SU-DHL-6 (cell line): ENCODE data around the gene HUNK.

Experiments
- H2AFZ ChIP-seq: fragments of 200-600 bp; sonication (generic); 2 replicates; pipeline ENCODE4 v1.6.1; 2014; ENCODE audit warnings: low read depth, mild to moderate bottlenecking, moderate library complexity, mixed read lengths, antibody characterized with exemption, low read length; ENCODE audit not compliant: severe bottlenecking
- H3F3A ChIP-seq: fragments of 200-600 bp; shearing (Covaris generic); 2 replicates; pipeline ENCODE4 v1.6.0; 2016; ENCODE audit warnings: antibody characterized with exemption, mild to moderate bottlenecking; ENCODE audit not compliant: insufficient read depth
- H3K27ac ChIP-seq: fragments of 200-600 bp; sonication (generic); 2 replicates; pipeline ENCODE4 v1.5.1; 2016; ENCODE audit warnings: low read depth, mild to moderate bottlenecking, low read length, moderate library complexity, mixed read lengths
- H3K27me3 ChIP-seq: fragments of 200-600 bp; sonication (generic), shearing (Covaris generic); 2 replicates; pipeline ENCODE4 v1.6.0; 2014; ENCODE audit warnings: mild to moderate bottlenecking, low read length
- H3K36me3 ChIP-seq: fragments of 200-600 bp; sonication (generic); 2 replicates; pipeline ENCODE4 v1.6.1; 2014; ENCODE audit warnings: mild to moderate bottlenecking, low read length, mixed read lengths
- H3K4me2 ChIP-seq: fragments of 300-600, 200-600 bp; shearing (Covaris generic), sonication (generic); 2 replicates; pipeline ENCODE4 v1.6.0; 2014; ENCODE audit warnings: low read length, low read depth, mild to moderate bottlenecking; ENCODE audit not compliant: poor library complexity, severe bottlenecking
- H3K4me3 ChIP-seq: fragments of 200-600 bp; sonication (generic); 2 replicates; pipeline ENCODE4 v1.5.1; 2014; ENCODE audit warnings: antibody characterized with exemption, low read length, mild to moderate bottlenecking, mixed read lengths; ENCODE audit not compliant: insufficient read depth, poor library complexity, severe bottlenecking
- H3K79me2 ChIP-seq: fragments of 200-600 bp; sonication (generic); 2 replicates; pipeline ENCODE4 v1.6.1; 2014; ENCODE audit warnings: mild to moderate bottlenecking, low read length, moderate library complexity; ENCODE audit not compliant: insufficient read depth
- H3K9ac ChIP-seq: fragments of 200-600 bp; sonication (generic); 2 replicates; pipeline ENCODE4 v1.7.0; 2014; ENCODE audit warnings: mild to moderate bottlenecking, low read length
- H3K9me2 ChIP-seq: fragments of 200-600 bp; sonication (generic); replicated peaks from 2 replicates; pipeline ENCODE4 v1.6.1; 2014; ENCODE audit warnings: low read length; ENCODE audit not compliant: insufficient read depth
- H3K9me3 ChIP-seq: fragments of 200-600 bp; sonication (generic); 2 replicates; pipeline ENCODE4 v1.6.1; 2014; ENCODE audit warnings: low read length, mixed read lengths; ENCODE audit not compliant: insufficient read depth
- H4K20me1 ChIP-seq: fragments of 200-600 bp; sonication (generic); 2 replicates; pipeline ENCODE4 v1.6.1; 2014; ENCODE audit warnings: low read depth, mild to moderate bottlenecking, antibody characterized with exemption, low read length, moderate library complexity, mixed read lengths
- CTCF ChIP-seq: fragments of 200-600 bp; sonication (generic); IDR thresholded peaks from one replicate; pipeline ENCODE4 v1.5.1; 2017; ENCODE audit warnings: antibody characterized with exemption, mild to moderate bottlenecking, low read length, moderate library complexity; ENCODE audit not compliant: insufficient read depth, poor library complexity, severe bottlenecking
- EZH2phosphoT487 ChIP-seq: fragments of 200-600 bp; sonication (generic), shearing (Covaris generic); conservative IDR thresholded peaks from 2 replicates; pipeline ENCODE4 v1.6.1; 2018; ENCODE audit warnings: mild to moderate bottlenecking, antibody characterized with exemption, low read length, moderate library complexity, mixed read lengths

The HUNK gene

DNA sequence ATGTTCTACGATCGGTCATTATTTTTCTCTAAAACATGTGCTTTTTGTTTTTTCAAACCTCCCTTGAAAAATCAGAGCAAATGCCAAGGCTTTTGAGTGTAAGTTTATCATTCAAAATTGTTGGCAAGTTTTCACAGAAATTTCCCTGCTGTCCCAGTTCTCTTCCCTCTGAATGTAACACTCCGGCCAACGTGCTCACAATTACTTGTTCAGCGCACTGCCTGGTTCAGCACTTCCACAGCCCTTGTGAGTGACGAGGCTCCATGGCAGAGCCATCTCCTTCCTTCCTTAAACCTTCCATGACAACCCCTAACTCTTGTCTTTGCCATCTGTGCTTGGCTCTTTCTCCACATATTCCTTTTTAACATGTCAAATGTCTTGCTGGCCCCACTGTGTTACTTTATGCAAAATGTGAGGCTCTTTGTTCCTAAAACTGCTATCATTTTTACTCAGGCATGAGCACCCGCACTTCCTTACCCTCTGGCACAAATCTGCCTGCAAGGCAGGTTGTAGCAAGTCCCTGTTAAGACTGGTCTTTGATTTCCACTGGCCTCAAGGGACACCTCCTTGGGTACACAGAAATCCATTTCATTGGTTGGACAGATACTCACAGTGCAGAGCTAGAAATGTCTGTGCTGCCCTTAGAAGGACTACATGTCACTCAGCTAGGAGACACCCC is 142.8 kb downstream of the HUNK start:
- H3K36me3 ChIP-seq = no peaks in the 10 kb centered on the region
- H3K4me2 ChIP-seq = no peak overlapping the region

GRCh38 chr21:32018381-32018780 is 145.6 kb downstream of the HUNK start:
- Histone ChIP-seq H3K27me3 (no peaks in the 10 kb centered on the region), H4K20me1 (no peaks in the 10 kb centered on the region), H3K36me3 (no peaks in the 10 kb centered on the region), H3K79me2 (no peaks in the 10 kb centered on the region), H3K4me3 (no peak overlapping the region), H3K27ac (no peak overlapping the region), H3F3A (no peaks in the 10 kb centered on the region), H2AFZ (no peak overlapping the region), H3K9me2 (no peaks in the 10 kb centered on the region), H3K4me2 (no peak overlapping the region), H3K9ac (no peak overlapping the region), H3K9me3 (no peaks in the 10 kb centered on the region)
- TF ChIP-seq CTCF (no peak), EZH2phosphoT487 (no peak)

More for the DNA sequence above, 142.8 kb downstream of the HUNK start:
- no peak overlapping the region for H3K9ac ChIP-seq
- no peak overlapping the region for H2AFZ ChIP-seq
- TF ChIP-seq EZH2phosphoT487 (no peak), CTCF (no peak)
- no peaks in the 10 kb centered on the region for H4K20me1 ChIP-seq
- H3K27me3 ChIP-seq = no peaks in the 10 kb centered on the region
- no peak overlapping the region for H3K27ac ChIP-seq
- H3K79me2 ChIP-seq = no peaks in the 10 kb centered on the region
- H3K4me3 ChIP-seq = no peak overlapping the region
- H3K9me3 ChIP-seq = no peaks in the 10 kb centered on the region
- H3K9me2 ChIP-seq = no peaks in the 10 kb centered on the region
- H3F3A ChIP-seq = no peaks in the 10 kb centered on the region

DNA sequence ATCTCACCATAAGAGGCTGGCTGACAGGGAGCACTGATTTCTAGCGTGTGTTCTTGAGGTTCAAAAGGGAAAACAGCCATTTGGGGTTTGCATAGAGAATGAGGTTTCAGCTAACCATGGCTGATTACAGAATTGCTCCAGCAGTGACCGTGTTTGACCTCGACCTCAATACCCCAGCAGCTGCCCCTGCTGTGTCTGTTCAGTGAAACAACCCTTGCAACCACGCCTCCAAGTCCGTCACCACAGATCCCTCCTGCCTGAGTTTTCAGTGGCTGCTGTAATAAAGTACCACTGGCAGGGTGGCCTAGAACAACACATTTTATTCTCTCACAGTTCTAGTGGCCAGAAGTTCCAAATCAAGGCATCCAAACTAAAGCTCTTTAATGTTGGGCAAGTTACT is 147.7 kb downstream of the HUNK start:
- TF ChIP-seq EZH2phosphoT487 = no peak
- Histone ChIP-seq H3K9me2 (no peaks in the 10 kb centered on the region), H3K36me3 (no peaks in the 10 kb centered on the region), H4K20me1 (no peaks in the 10 kb centered on the region), H3K9me3 (no peaks in the 10 kb centered on the region), H3K27me3 (no peaks in the 10 kb centered on the region), H2AFZ (no peak overlapping the region), H3K27ac (no peak overlapping the region), H3F3A (no peaks in the 10 kb centered on the region), H3K79me2 (no peaks in the 10 kb centered on the region), H3K4me2 (no peak overlapping the region), H3K4me3 (no peak overlapping the region), H3K9ac (no peak overlapping the region)

DNA sequence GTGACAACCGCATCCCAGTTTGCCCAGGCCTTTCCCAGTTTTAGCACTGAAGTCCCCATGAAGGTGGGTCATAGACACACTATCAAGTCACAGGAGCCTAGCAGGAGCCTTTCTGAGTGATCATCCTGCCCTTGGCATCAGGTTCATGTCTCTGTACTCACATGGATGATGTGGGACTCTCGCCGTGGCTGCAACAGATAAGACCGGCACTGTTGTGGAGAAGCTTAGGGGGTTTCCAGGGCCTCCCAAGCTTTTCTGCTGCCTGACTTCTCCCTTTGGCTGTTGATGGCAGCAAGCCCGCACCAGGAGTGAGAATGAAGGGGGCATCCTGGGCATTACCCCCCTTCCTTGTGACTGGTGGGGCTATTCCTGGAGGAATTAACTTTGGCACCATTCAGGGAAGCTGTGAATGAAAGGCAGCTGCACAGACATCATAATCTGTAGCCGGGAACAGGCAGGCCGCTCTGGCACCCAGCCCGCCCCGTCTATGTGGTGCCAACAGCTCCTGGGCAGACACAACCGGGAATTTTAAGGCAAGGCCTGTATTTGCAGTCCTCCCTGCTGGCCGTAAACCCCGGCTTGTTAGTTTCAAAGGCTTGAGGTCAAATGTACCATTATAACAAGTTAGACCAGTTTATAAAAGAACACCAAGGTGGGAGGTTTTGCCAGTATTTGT is 148.6 kb downstream of the HUNK start:
- H3F3A ChIP-seq = no peaks in the 10 kb centered on the region
- no peak overlapping the region for H3K4me3 ChIP-seq
- H3K9ac ChIP-seq = no peak overlapping the region
- no peaks in the 10 kb centered on the region for H3K27me3 ChIP-seq
- H3K27ac ChIP-seq = no peak overlapping the region
- H3K9me3 ChIP-seq = no peaks in the 10 kb centered on the region
- no peaks in the 10 kb centered on the region for H3K9me2 ChIP-seq
- no peak overlapping the region for H2AFZ ChIP-seq
- H3K36me3 ChIP-seq = no peaks in the 10 kb centered on the region
- H3K4me2 ChIP-seq = no peak overlapping the region
- TF ChIP-seq CTCF (no peak), EZH2phosphoT487 (no peak)
- no peaks in the 10 kb centered on the region for H3K79me2 ChIP-seq
- no peaks in the 10 kb centered on the region for H4K20me1 ChIP-seq
